Measurements from ENCODE around the gene ZNF226. TPM values are rescaled to one million over a fixed set of nuclear protein-coding genes. Genes with fewer than 3 reads are reported as not detected.
"Not testable (repeated sequence)": the region's sequence is repeated elsewhere in the genome, so short reads cannot be mapped to it uniquely, and the experiment has no call there.

Gene ZNF226
- total and polyA plus RNA-seq, 2 of the 4 experiments (the other 2 are of a cell fraction) = 14.0 to 15.7 TPM

DNA sequence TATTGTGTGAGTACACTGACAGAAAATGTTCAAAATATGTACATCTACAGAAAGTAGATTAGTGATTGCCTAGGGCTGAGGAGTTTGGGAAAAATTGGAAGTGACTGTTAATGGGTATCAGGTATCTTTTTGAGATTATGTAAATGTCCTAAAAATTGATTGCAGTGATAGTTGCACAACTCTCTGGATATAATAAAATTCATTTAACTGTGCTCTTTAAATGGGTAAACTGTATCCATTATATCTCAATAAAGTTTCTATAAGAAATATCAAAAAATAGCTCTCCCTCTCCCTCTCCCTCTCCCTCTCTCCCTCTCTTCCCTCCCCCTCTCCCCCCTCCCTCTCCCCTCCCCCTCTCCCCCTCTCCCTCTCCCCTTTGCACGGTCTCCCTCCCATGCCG lies 38.1 kb downstream of the ZNF226 start:
- H3K4me1 ChIP-seq (ENCODE audit: control insufficient read depth, insufficient read depth, low read length) = no peaks in the 10 kb centered on the region
- no peaks in the 10 kb centered on the region; a peak in 1 of 4 replicates for H3K79me1 ChIP-seq (ENCODE audit: low read depth in 1 of 2, low read length in 2 of 2)
- no peak overlapping the region for H3K56ac ChIP-seq (ENCODE audit: extremely low read depth, insufficient read depth, low read length)
- no peak overlapping the region for H3K14ac ChIP-seq (replicated peaks; ENCODE audit: low read depth, low read length)
- H2AK9ac ChIP-seq (replicated peaks; ENCODE audit: low read depth, low read length, poor library complexity) = no peak overlapping the region
- no peak overlapping the region for H3K4ac ChIP-seq (ENCODE audit: low read depth, low read length)
- no TSS peak for BruUV-seq (replicated peaks)
- no peak overlapping the region for H2BK120ac ChIP-seq (ENCODE audit: low read depth, low read length)
- H2BK5ac ChIP-seq (ENCODE audit: low read depth, low read length, poor library complexity, severe bottlenecking) = no peak overlapping the region
- H3K9ac ChIP-seq (ENCODE audit: low read depth, low read length) = no peak overlapping the region
- no peak overlapping the region for H2BK20ac ChIP-seq (ENCODE audit: low read depth, low read length)
- ATAC-seq (ENCODE audit: low read depth) (no peak), DNase-seq (no peak)
- ChIA-PET POLR2A (ENCODE audit: unreplicated experiment) (no interaction called here), CTCF (no interaction called here)
- no peaks in the 10 kb centered on the region for H4K20me1 ChIP-seq (ENCODE audit: insufficient read depth, low read length)
- dilution Hi-C loops (cut with HindIII; ENCODE audit: low sequenced_read_pairs, unreplicated experiment) = no loop called here
- H4K91ac ChIP-seq (ENCODE audit: insufficient read depth, low read depth, low read length) = no peak overlapping the region
- H3K18ac ChIP-seq (ENCODE audit: low read depth, low read length) = no peak overlapping the region
- TF ChIP-seq RCOR1 (IDR thresholded peaks at IDR 0.05; ENCODE audit: insufficient replicate concordance, low read length) (no peak), CEBPB (IDR thresholded peaks at IDR 0.05; ENCODE audit: low read depth, low read length) (no peak), NFE2L2 (IDR thresholded peaks at IDR 0.05; ENCODE audit: low read depth, low read length) (no peak), MXI1 (IDR thresholded peaks at IDR 0.05; ENCODE audit: borderline replicate concordance, low read depth, low read length) (no peak)
- TF ChIP-seq, protein P1, sequence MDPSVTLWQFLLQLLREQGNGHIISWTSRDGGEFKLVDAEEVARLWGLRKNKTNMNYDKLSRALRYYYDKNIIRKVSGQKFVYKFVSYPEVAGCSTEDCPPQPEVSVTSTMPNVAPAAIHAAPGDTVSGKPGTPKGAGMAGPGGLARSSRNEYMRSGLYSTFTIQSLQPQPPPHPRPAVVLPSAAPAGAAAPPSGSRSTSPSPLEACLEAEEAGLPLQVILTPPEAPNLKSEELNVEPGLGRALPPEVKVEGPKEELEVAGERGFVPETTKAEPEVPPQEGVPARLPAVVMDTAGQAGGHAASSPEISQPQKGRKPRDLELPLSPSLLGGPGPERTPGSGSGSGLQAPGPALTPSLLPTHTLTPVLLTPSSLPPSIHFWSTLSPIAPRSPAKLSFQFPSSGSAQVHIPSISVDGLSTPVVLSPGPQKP (IDR thresholded peaks at IDR 0.05; ENCODE audit: borderline replicate concordance, low read depth, low read length) = no peak
- TF ChIP-seq, protein P2, sequence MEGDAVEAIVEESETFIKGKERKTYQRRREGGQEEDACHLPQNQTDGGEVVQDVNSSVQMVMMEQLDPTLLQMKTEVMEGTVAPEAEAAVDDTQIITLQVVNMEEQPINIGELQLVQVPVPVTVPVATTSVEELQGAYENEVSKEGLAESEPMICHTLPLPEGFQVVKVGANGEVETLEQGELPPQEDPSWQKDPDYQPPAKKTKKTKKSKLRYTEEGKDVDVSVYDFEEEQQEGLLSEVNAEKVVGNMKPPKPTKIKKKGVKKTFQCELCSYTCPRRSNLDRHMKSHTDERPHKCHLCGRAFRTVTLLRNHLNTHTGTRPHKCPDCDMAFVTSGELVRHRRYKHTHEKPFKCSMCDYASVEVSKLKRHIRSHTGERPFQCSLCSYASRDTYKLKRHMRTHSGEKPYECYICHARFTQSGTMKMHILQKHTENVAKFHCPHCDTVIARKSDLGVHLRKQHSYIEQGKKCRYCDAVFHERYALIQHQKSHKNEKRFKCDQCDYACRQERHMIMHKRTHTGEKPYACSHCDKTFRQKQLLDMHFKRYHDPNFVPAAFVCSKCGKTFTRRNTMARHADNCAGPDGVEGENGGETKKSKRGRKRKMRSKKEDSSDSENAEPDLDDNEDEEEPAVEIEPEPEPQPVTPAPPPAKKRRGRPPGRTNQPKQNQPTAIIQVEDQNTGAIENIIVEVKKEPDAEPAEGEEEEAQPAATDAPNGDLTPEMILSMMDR (conservative IDR thresholded peaks at IDR 0.05; ENCODE audit: low read depth, low read length) = no peak
- H3K4me2 ChIP-seq (ENCODE audit: low read depth, low read length) = no peak overlapping the region
- no peak overlapping the region for H2AK5ac ChIP-seq (ENCODE audit: low read depth, low read length)
- H3K27me3 ChIP-seq (ENCODE audit: control insufficient read depth, insufficient read depth, low read length) = no peaks in the 10 kb centered on the region
- H3K27ac ChIP-seq (ENCODE audit: insufficient read depth, low read length) = no peak overlapping the region
- H2AFZ ChIP-seq (replicated peaks; ENCODE audit: low read length, poor library complexity) = no peak overlapping the region
- no peaks in the 10 kb centered on the region for H3K9me3 ChIP-seq (ENCODE audit: control insufficient read depth, insufficient read depth, low read length)
- no peak overlapping the region for H2BK15ac ChIP-seq (ENCODE audit: low read depth, low read length)
- H3K36me3 ChIP-seq (ENCODE audit: control insufficient read depth, insufficient read depth, low read length) = no peaks in the 10 kb centered on the region
- in situ Hi-C loops (cut with MboI; ENCODE audit: low sequenced_read_pairs) = no loop called here
- H3K4me3 ChIP-seq (ENCODE audit: insufficient read depth, low read depth, low read length) = no peak overlapping the region
- H4K8ac ChIP-seq (ENCODE audit: low read depth in 2 of 2, low read length in 2 of 2) = no peak overlapping the region
- intact Hi-C loops (cut with micrococcal nuclease) = no loop called here
- no peak overlapping the region for H4K5ac ChIP-seq (ENCODE audit: low read depth, low read length)
- no peak overlapping the region for H3K23ac ChIP-seq (ENCODE audit: low read depth, low read length)
- H3K9me1 ChIP-seq (ENCODE audit: insufficient read depth, low read length) = no peaks in the 10 kb centered on the region
- no CpG with 5 or more reads among the region's 2 CpGs for WGBS, 2 experiments (ENCODE audit: extremely low coverage in 2 of 2, insufficient read length in 1 of 2)

DNA sequence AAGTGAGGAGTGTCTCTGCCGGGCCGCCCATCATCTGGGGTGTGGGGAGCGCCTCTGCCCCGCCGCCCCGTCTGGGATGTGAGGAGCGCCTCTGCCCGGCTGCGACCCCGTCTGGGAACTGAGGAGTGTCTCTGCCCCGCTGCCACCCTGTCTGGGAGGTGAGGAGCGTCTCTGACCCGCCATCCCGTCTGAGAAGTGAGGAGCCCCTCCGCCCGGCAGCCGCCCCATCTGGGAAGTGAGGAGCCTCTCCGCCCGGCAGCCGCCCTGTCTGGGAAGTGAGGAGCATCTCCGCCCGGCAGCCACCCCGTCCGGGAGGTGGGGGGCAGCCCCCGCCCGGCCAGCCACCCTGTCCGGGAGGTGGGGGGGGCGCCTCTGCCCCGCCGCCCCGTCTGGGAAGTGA lies 39.0 kb downstream of the ZNF226 start:
- H2AK9ac ChIP-seq (replicated peaks; ENCODE audit: low read depth, low read length, poor library complexity); H3K79me1 ChIP-seq (ENCODE audit: low read depth in 1 of 2, low read length in 2 of 2); DNase-seq; POLR2A ChIA-PET (ENCODE audit: unreplicated experiment); H3K9me1 ChIP-seq (ENCODE audit: insufficient read depth, low read length); BruUV-seq (replicated peaks); H2AK5ac ChIP-seq (ENCODE audit: low read depth, low read length); H3K9me3 ChIP-seq (ENCODE audit: control insufficient read depth, insufficient read depth, low read length); H2BK5ac ChIP-seq (ENCODE audit: low read depth, low read length, poor library complexity, severe bottlenecking); H4K8ac ChIP-seq (ENCODE audit: low read depth in 2 of 2, low read length in 2 of 2); H3K18ac ChIP-seq (ENCODE audit: low read depth, low read length); ATAC-seq (ENCODE audit: low read depth); H3K23ac ChIP-seq (ENCODE audit: low read depth, low read length); H3K4me2 ChIP-seq (ENCODE audit: low read depth, low read length); H2BK15ac ChIP-seq (ENCODE audit: low read depth, low read length); in situ Hi-C loops (cut with MboI; ENCODE audit: low sequenced_read_pairs); H2BK20ac ChIP-seq (ENCODE audit: low read depth, low read length); H3K9ac ChIP-seq (ENCODE audit: low read depth, low read length); intact Hi-C loops (cut with micrococcal nuclease); H2BK120ac ChIP-seq (ENCODE audit: low read depth, low read length); H3K14ac ChIP-seq (replicated peaks; ENCODE audit: low read depth, low read length); H3K27ac ChIP-seq (ENCODE audit: insufficient read depth, low read length); H3K4ac ChIP-seq (ENCODE audit: low read depth, low read length); H3K4me1 ChIP-seq (ENCODE audit: control insufficient read depth, insufficient read depth, low read length); dilution Hi-C loops (cut with HindIII; ENCODE audit: low sequenced_read_pairs, unreplicated experiment); H3K56ac ChIP-seq (ENCODE audit: extremely low read depth, insufficient read depth, low read length); CTCF ChIA-PET; H3K27me3 ChIP-seq (ENCODE audit: control insufficient read depth, insufficient read depth, low read length); H4K91ac ChIP-seq (ENCODE audit: insufficient read depth, low read depth, low read length); H4K5ac ChIP-seq (ENCODE audit: low read depth, low read length); H3K4me3 ChIP-seq (ENCODE audit: insufficient read depth, low read depth, low read length); H2AFZ ChIP-seq (replicated peaks; ENCODE audit: low read length, poor library complexity); H3K36me3 ChIP-seq (ENCODE audit: control insufficient read depth, insufficient read depth, low read length); H4K20me1 ChIP-seq (ENCODE audit: insufficient read depth, low read length): not testable (repeated sequence)
- WGBS, 2 experiments (ENCODE audit: extremely low coverage in 2 of 2, insufficient read length in 1 of 2) = 87% methylated on average over 15 of the region's 31 CpGs; no CpG with 5 or more reads in 1 of the 2 experiments
